ENCODE data around the gene NLGN3.

NLGN3 gene

GRCh38 chrX:71118985-71119535, 25.6 kb upstream of the NLGN3 start:
- DNase-seq = no peak

GRCh38 chrX:71128166-71128833, 16.3 kb upstream of the NLGN3 start:
- no peak for DNase-seq

- no peak for DNase-seq
Measured at GRCh38 chrX:71128915-71129765, 15.5 kb upstream of the NLGN3 start.

- no peak for DNase-seq
Measured at GRCh38 chrX:71131510-71131909, 13.1 kb upstream of the NLGN3 start.

- no peak for DNase-seq
Measured at GRCh38 chrX:71140440-71140839, 4.2 kb upstream of the NLGN3 start.

- DNase-seq = no peak
Measured at GRCh38 chrX:71143508-71143907, 1.1 kb upstream of the NLGN3 start.

GRCh38 chrX:71147496-71148277, 3.0 kb downstream of the NLGN3 start:
- no peak for DNase-seq

GRCh38 chrX:71148278-71148663, 3.6 kb downstream of the NLGN3 start:
- DNase-seq = no peak

GRCh38 chrX:71151366-71151765, 6.7 kb downstream of the NLGN3 start:
- DNase-seq = no peak

GRCh38 chrX:71154196-71154595, 9.6 kb downstream of the NLGN3 start:
- DNase-seq = no peak

GRCh38 chrX:71154641-71155040, 10.0 kb downstream of the NLGN3 start:
- DNase-seq = no peak

GRCh38 chrX:71158603-71159002, 14.0 kb downstream of the NLGN3 start:
- DNase-seq = no peak

- DNase-seq = no peak
Measured at GRCh38 chrX:71159335-71159734, 14.7 kb downstream of the NLGN3 start.

GRCh38 chrX:71160475-71160874, 15.8 kb downstream of the NLGN3 start:
- DNase-seq = no peak

- no peak for DNase-seq
Measured at GRCh38 chrX:71162981-71163380, 18.3 kb downstream of the NLGN3 start.

GRCh38 chrX:71164071-71164470, 19.4 kb downstream of the NLGN3 start:
- DNase-seq = no peak

- no peak for DNase-seq
Measured at GRCh38 chrX:71166461-71166860, 21.8 kb downstream of the NLGN3 start.

GRCh38 chrX:71167031-71167781, 22.6 kb downstream of the NLGN3 start:
- no peak for DNase-seq

GRCh38 chrX:71168134-71168533, 23.5 kb downstream of the NLGN3 start:
- no peak for DNase-seq

GRCh38 chrX:71169586-71169985, 24.9 kb downstream of the NLGN3 start:
- DNase-seq = no peak

GRCh38 chrX:71170660-71171059, 26.0 kb downstream of the NLGN3 start:
- no peak for DNase-seq

GRCh38 chrX:71171110-71171801, 26.6 kb downstream of the NLGN3 start:
- no peak for DNase-seq

Data from NCI-H1048 (cell line).